HL-60 (cell line): ENCODE data around the gene PCDHGA1.
A peak's percentile ranks its signal among the peaks of the same experiment; 100 is the strongest.

ENCODE experiments used
- DNase-seq, 2 experiments: peaks; one replicate each; pipeline ENCODE4 v3.0.0-alpha.2; 2010 to 2020; ENCODE audit warnings: low read depth in 1 of 2, low spot score in 1 of 2
- H3K27ac ChIP-seq: fragments of 250-450 bp; sonication (Bioruptor Pico); replicated peaks from 2 replicates; pipeline ENCODE4 v1.5.1; 2020; ENCODE audit warnings: mild to moderate bottlenecking, moderate library complexity
- H3K27me3 ChIP-seq: fragments of 250-450 bp; sonication (Bioruptor Pico); 2 replicates; pipeline ENCODE4 v1.5.1; 2021; ENCODE audit warnings: mild to moderate bottlenecking, moderate library complexity; ENCODE audit not compliant: insufficient read depth, poor library complexity, severe bottlenecking
- H3K4me3 ChIP-seq: replicated peaks from 2 replicates; pipeline ENCODE4 v1.5.1; 2011; ENCODE audit warnings: mild to moderate bottlenecking, control low read depth, low read length; ENCODE audit not compliant: insufficient read depth
- GABPA ChIP-seq: IDR thresholded peaks from 2 replicates; pipeline ENCODE4 v1.6.1; 2012; ENCODE audit warnings: low read depth
- POLR2AphosphoS5 ChIP-seq: IDR thresholded peaks from 2 replicates; pipeline ENCODE4 v1.6.1; 2012; ENCODE audit warnings: low read depth
- REST ChIP-seq: IDR thresholded peaks from 2 replicates; pipeline ENCODE4 v1.6.1; 2012; ENCODE audit warnings: low read depth; ENCODE audit not compliant: insufficient replicate concordance
- SPI1 ChIP-seq: IDR thresholded peaks from 2 replicates; pipeline ENCODE4 v1.6.1; 2012; ENCODE audit warnings: low read depth, mild to moderate bottlenecking, borderline replicate concordance
- TF ChIP-seq, protein P1 (sequence below): IDR thresholded peaks from one replicate; pipeline ENCODE4 v1.5.1; 2011; ENCODE audit warnings: low read length, control low read depth, inconsistent platforms; ENCODE audit not compliant: insufficient read depth

PCDHGA1 gene

DNA sequence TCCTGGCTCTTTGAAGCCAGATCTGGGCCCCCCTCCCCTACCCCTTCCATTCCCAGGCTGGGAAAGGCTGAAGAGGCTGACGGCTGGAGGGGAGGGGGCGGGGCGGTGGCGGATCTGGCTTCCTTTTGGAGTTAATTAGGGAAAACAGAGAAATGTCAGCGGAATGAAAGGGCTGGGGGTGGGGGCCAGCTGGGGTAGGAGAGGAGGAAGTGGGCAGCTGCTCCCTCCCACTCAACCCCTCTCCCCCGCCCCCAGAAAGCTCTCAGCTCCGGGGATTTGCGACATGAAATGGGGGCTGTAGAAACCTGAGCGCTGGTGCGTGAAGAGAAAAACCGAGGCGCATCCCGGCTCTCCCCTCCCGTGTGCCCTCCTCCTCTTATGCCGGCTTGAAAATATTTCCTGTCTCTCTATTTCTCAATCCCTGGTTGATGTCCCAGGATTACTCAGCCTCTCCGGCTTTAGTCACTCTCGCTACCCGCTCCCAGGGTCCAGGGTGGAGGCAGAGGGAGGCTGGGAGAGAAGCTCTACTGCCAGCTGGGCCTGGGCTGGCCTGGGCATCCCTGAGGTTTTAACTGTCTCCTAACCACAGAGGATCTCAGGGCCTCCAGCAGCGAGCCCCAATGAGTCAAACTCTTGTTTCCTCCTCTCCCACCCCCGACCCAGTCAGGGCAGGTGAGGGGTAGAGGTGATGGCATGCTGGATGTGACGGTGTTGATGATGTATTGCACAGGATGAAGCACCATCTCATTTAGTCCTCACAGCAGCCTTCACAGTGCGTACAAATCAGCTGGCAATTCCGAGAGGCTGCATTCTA, 178.7 kb downstream of the PCDHGA1 start:
- no peak for TF ChIP-seq POLR2AphosphoS5
- TF ChIP-seq, protein P1, sequence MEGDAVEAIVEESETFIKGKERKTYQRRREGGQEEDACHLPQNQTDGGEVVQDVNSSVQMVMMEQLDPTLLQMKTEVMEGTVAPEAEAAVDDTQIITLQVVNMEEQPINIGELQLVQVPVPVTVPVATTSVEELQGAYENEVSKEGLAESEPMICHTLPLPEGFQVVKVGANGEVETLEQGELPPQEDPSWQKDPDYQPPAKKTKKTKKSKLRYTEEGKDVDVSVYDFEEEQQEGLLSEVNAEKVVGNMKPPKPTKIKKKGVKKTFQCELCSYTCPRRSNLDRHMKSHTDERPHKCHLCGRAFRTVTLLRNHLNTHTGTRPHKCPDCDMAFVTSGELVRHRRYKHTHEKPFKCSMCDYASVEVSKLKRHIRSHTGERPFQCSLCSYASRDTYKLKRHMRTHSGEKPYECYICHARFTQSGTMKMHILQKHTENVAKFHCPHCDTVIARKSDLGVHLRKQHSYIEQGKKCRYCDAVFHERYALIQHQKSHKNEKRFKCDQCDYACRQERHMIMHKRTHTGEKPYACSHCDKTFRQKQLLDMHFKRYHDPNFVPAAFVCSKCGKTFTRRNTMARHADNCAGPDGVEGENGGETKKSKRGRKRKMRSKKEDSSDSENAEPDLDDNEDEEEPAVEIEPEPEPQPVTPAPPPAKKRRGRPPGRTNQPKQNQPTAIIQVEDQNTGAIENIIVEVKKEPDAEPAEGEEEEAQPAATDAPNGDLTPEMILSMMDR = no peak
- TF ChIP-seq SPI1 = no peak
- Histone ChIP-seq H3K27ac (no peak overlapping the region), H3K4me3 (no peak overlapping the region), H3K27me3 (no peaks in the 10 kb centered on the region)
- DNase-seq = no peak

- TF ChIP-seq POLR2AphosphoS5 = no peak
- TF ChIP-seq REST = no peak
- TF ChIP-seq, protein P1 = no peak
- TF ChIP-seq GABPA = no peak
- TF ChIP-seq SPI1 = no peak
- Histone ChIP-seq H3K4me3 (no peak overlapping the region), H3K27me3 (no peaks in the 10 kb centered on the region), H3K27ac (no peak overlapping the region)
- no peak for DNase-seq
These were observed 179.8 kb downstream of the PCDHGA1 start for GRCh38 chr5:141510160-141510559.

DNA sequence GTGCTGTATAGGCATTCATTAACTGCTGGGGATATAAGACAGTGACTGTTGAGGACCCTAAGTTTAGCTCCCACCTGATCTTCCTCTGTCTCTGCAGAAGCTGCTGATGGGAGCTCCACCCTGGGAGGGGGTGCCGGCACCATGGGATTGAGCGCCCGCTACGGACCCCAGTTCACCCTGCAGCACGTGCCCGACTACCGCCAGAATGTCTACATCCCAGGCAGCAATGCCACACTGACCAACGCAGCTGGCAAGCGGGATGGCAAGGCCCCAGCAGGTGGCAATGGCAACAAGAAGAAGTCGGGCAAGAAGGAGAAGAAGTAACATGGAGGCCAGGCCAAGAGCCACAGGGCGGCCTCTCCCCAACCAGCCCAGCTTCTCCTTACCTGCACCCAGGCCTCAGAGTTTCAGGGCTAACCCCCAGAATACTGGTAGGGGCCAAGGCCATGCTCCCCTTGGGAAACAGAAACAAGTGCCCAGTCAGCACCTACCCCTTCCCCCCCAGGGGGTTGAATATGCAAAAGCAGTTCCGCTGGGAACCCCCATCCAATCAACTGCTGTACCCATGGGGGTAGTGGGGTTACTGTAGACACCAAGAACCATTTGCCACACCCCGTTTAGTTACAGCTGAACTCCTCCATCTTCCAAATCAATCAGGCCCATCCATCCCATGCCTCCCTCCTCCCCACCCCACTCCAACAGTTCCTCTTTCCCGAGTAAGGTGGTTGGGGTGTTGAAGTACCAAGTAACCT, 180.7 kb downstream of the PCDHGA1 start:
- Histone ChIP-seq H3K27me3 (no peaks in the 10 kb centered on the region), H3K4me3 (no peak overlapping the region), H3K27ac (no peak overlapping the region)
- no peak for DNase-seq
- TF ChIP-seq GABPA = no peak
- no peak for TF ChIP-seq POLR2AphosphoS5
- TF ChIP-seq SPI1 = peak; percentile 41; the same call in 1 of the 2 replicates
- TF ChIP-seq, protein P1 = no peak
- TF ChIP-seq REST = no peak
